22Rv1 (cell line): Measurements from ENCODE around the gene ATXN1.

Experiments used
- CTCF ChIP-seq: fragments of 450-650 bp; IDR thresholded peaks from 2 replicates; pipeline ENCODE4 v1.5.1; 2017; ENCODE audit warnings: mild to moderate bottlenecking
- ZFX ChIP-seq: fragments of 450-650 bp; IDR thresholded peaks from 2 replicates; pipeline ENCODE4 v1.6.1; 2017; ENCODE audit warnings: antibody characterized with exemption, borderline replicate concordance

GRCh38 chr6:16663901-16664300 is 97.4 kb downstream of the ATXN1 start:
- TF ChIP-seq CTCF (no peak), ZFX (no peak)
